ENCODE results near the gene TNIK. TPM values are rescaled to one million over a fixed set of nuclear protein-coding genes. Genes with fewer than 3 reads are reported as not detected.

Gene TNIK
- total RNA-seq, 2 experiments from 2014 or later = 36.6 to 39.3 TPM

DNA sequence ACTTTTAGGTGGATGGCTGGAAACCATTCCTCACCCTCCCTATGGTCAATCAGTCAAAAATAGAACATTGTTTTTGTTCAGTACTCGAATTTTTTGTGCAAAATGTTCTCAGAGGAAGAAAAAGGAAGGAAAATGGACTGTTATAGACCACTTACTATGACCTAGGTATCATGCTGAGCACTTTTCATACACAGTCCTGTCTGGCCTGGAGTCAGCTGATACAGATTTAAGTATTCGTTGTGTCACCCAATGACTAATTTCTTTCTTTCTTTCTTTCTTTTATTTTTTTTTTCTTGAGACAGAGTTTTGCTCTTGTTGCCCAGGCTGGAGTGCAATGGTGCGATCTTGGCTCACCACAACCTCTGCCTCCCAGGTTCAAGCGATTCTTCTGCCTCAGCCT lies 29.1 kb upstream of the TNIK start:
- peaks cover 23% of the 10 kb centered on the region for H3K4me1 Mint-ChIP-seq
- H3K4me3 Mint-ChIP-seq = no peak overlapping the region
- H3K27me3 Mint-ChIP-seq = no peaks in the 10 kb centered on the region
- H3K27ac Mint-ChIP-seq = no peak overlapping the region
- peaks cover 11% of the 10 kb centered on the region for H3K36me3 Mint-ChIP-seq
- CTCF ChIA-PET = interaction anchor here (2.0 kb wide), 1 partner anchor 28 kb away, joined by 8 read pairs; the partner anchor contains the start of gene TNIK
- H3K9me3 Mint-ChIP-seq (ENCODE audit: low read depth) = no peaks in the 10 kb centered on the region
- no peak for ATAC-seq
- DNase-seq = no peak

DNA sequence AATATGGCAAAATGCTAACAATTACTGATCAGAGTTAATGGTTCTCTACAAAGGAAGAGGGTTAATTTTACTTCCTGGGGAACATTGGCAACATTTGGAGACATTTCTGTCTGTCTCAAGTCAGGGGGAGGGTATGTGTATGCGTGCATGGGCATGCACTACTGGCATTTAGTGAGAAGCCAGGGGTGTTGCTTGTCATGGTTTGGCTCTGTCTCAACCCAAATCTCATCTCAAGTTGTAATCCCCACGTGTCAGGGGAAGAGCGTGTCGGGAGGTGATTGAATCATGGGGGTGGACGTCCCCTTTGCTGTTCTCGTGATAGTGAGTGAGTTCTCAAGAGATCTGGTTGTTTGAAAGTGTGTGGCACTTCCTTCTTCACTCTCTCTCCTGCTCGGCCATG lies 28.3 kb upstream of the TNIK start:
- Mint-ChIP-seq H3K4me1 (peaks cover 16% of the 10 kb centered on the region), H3K36me3 (peaks cover 5% of the 10 kb centered on the region), H3K9me3 (ENCODE audit: low read depth) (no peaks in the 10 kb centered on the region), H3K4me3 (no peak overlapping the region), H3K27ac (no peak overlapping the region), H3K27me3 (no peaks in the 10 kb centered on the region)
- CTCF ChIA-PET = interaction anchor here (2.0 kb wide), 1 partner anchor 28 kb away, joined by 8 read pairs; the partner anchor contains the start of gene TNIK
- DNase-seq = no peak
- no peak for ATAC-seq

DNA sequence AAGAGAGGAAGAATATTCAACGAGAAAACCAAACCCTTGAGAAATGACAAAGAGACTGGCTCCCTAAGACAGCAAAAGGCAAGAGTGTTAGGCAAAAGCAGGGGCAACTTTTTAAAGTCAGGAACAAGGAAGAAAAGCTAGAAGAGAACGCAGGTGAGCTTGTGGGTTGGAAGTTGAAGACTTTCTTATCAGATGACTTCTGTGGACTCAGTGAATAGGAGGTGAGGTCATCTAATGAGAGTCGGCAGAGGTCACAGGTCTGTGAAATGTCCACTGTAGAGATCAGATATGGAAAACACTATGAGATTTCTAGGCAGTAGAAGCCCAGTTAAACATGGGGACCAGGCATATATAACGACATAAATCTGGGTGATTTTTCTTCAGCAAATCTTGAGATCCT lies 27.2 kb upstream of the TNIK start:
- no peak overlapping the region for H3K4me3 Mint-ChIP-seq
- peaks cover 12% of the 10 kb centered on the region for H3K4me1 Mint-ChIP-seq
- no peak overlapping the region for H3K27ac Mint-ChIP-seq
- H3K9me3 Mint-ChIP-seq (ENCODE audit: low read depth) = no peaks in the 10 kb centered on the region
- no peak for ATAC-seq
- CTCF ChIA-PET = no interaction called here
- H3K36me3 Mint-ChIP-seq = peaks cover 2% of the 10 kb centered on the region
- DNase-seq = no peak
- no peaks in the 10 kb centered on the region for H3K27me3 Mint-ChIP-seq

DNA sequence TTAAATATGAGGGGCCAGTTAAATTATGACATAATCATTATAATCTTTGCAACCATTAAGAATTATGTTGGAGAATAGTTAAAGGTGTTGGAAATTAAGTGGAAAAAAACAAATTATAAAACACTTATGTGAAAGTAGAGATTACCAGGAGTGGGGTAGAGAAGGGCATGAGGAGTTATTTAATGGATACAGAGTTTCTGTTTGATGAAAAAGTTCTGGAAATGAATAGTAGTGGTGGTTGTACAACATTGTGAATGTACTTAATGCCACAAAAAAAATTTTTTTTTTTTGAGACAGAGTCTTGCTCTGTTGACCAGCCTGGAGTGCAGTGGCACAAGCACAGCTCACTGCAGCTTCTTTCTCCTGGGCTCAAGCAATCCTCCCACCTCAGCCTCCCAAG lies 25.1 kb upstream of the TNIK start:
- H3K27me3 Mint-ChIP-seq = no peaks in the 10 kb centered on the region
- ATAC-seq = no peak
- no peaks in the 10 kb centered on the region for H3K36me3 Mint-ChIP-seq
- no peak overlapping the region for H3K4me3 Mint-ChIP-seq
- CTCF ChIA-PET = interaction anchor here (0.7 kb wide), 1 partner anchor 192 kb away, joined by 4 read pairs; no protein-coding TSS in a partner anchor
- H3K9me3 Mint-ChIP-seq (ENCODE audit: low read depth) = no peaks in the 10 kb centered on the region
- H3K27ac Mint-ChIP-seq = no peak overlapping the region
- H3K4me1 Mint-ChIP-seq = peaks cover 13% of the 10 kb centered on the region
- no peak for DNase-seq

DNA sequence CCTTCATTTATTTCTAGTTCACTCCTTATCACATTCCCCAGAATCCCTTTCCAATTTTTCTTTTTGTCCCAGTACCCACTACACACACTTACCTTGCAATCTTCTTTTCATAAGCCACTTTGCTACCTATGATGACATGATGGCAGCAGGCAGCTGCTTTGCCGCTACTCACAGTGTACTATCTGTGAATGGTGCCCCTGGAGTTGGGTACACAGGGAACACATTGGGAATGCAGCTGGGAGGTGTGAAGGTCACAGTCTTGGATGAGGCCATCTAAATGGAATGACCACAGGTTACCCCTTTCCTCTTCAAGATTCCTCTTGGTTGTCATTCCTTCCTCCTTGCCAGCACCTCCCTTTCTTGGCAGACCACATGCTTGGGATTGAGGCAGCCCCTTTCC lies 20.8 kb upstream of the TNIK start:
- ATAC-seq (peak; percentile 24), DNase-seq (no peak)
- H3K27me3 Mint-ChIP-seq = no peaks in the 10 kb centered on the region
- H3K36me3 Mint-ChIP-seq = no peaks in the 10 kb centered on the region
- H3K27ac Mint-ChIP-seq = peak overlapping the region; percentile 73
- H3K4me3 Mint-ChIP-seq = no peak overlapping the region
- H3K4me1 Mint-ChIP-seq = peaks cover 14% of the 10 kb centered on the region
- CTCF ChIA-PET = no interaction called here
- no peaks in the 10 kb centered on the region for H3K9me3 Mint-ChIP-seq (ENCODE audit: low read depth)

DNA sequence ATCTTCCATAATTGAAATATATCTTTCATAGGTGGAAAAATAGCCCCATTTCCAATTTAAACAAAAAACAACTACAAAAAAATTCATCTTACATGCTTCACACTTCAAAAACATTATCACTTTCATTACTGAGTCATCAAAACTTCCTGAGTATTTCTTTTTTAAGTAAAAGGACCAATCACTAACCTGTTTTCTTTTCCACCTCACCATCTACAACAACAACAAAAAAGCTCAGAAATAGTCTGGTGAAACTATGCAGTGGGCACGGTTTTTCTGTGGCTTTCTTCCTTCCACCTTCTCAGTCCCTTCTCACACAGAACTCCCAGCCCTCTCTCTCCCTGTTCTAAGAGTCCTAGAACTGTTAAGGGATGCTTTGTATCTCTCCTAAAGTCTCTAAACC lies 20.3 kb upstream of the TNIK start:
- DNase-seq = peak; percentile 50
- Mint-ChIP-seq H3K27ac (peak overlapping the region; percentile 73), H3K4me1 (peaks cover 14% of the 10 kb centered on the region), H3K4me3 (peak overlapping the region; percentile 27), H3K9me3 (ENCODE audit: low read depth) (no peaks in the 10 kb centered on the region), H3K27me3 (no peaks in the 10 kb centered on the region), H3K36me3 (no peaks in the 10 kb centered on the region)
- CTCF ChIA-PET = no interaction called here
- peak; percentile 85 for ATAC-seq

DNA sequence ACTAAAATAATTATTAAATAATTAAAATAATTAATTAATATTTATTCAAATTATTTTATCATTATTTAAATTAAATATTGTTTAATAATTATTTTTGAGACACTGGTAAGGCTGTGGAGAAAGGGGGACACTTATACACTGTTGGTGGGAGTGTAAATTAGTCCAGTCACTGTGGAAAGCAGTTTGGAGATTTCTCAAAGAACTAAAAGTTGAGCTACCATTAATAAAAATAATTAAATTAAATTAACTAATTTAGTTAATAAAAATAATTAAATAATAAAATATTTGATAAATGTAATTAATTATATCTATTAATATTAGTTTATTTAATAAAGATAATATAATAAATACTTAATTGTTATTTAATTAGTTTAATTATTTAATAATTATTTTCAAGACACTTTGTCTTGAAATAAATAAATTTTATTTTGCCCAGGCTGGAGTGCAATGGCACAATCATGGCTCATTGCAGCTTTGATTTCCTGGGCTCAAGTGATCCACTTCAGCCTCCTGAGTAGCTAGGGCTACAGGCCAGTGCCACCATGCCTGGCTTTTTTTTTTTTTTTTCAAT lies 16.4 kb upstream of the TNIK start:
- H3K36me3 Mint-ChIP-seq = no peaks in the 10 kb centered on the region
- no peak for ATAC-seq

DNA sequence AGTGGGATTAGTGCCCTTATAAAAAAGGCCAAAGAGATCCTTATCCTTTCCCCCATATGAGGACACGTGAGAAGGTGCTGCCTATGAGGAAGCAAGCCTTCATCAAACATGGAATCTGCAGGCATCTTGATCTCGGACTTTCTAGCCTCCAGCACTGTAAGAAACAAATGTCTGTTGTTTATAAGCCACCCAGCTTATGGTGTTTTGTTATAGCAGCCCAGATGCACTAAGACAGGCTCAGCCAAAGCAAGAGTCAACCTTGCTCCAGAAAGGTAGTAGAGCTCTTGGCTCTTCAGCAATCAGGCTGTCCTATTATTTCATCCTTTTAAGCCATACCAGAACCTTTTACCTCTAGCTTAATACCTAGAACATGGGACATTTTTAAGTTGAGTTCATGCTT lies 12.3 kb upstream of the TNIK start:
- Mint-ChIP-seq H3K4me3 (no peak overlapping the region), H3K4me1 (no peaks in the 10 kb centered on the region), H3K9me3 (ENCODE audit: low read depth) (no peaks in the 10 kb centered on the region), H3K27me3 (no peaks in the 10 kb centered on the region), H3K36me3 (no peaks in the 10 kb centered on the region), H3K27ac (no peak overlapping the region)
- ATAC-seq (no peak), DNase-seq (no peak)
- CTCF ChIA-PET = interaction anchor here (1.1 kb wide), 1 partner anchor 12 kb away, joined by 4 read pairs; the partner anchor contains the start of gene TNIK

More for the DNA sequence above, 16.4 kb upstream of the TNIK start:
- Mint-ChIP-seq H3K4me3 (no peak overlapping the region), H3K27ac (no peak overlapping the region), H3K4me1 (peaks cover 14% of the 10 kb centered on the region), H3K9me3 (ENCODE audit: low read depth) (no peaks in the 10 kb centered on the region), H3K27me3 (no peaks in the 10 kb centered on the region)
- CTCF ChIA-PET = interaction anchor here (0.7 to 1.2 kb wide), 4 partner anchors 11 to 183 kb away, joined by 3 read pairs; no protein-coding TSS in a partner anchor
- no peak for DNase-seq

DNA sequence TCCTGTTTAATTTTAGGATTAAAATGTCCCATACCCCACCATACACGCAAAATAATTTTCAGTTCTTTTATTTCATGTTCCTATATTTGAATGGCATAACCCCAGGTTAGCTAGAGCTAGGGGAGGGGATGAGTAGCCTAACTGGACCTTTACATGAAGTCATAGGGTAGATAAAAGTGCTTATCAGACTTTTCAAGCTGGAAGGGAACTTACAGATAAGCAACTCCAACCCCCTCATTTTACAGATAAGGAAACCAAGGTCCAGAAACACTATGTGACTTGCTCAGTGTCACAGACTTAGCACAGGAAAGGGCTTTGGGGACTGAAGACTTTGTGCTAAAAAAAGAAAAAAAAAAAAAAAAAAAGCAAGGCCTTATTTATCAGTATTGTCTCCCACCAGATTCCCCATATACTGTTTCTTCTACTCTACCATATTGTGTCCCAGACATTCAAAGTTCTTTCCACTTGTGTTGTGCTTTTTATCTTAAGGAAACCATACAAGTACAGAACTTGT lies 10.6 kb upstream of the TNIK start:
- Mint-ChIP-seq H3K9me3 (ENCODE audit: low read depth) (no peaks in the 10 kb centered on the region), H3K27me3 (no peaks in the 10 kb centered on the region), H3K36me3 (no peaks in the 10 kb centered on the region), H3K4me3 (no peak overlapping the region), H3K27ac (no peak overlapping the region), H3K4me1 (no peaks in the 10 kb centered on the region)
- ATAC-seq (no peak), DNase-seq (no peak)
- CTCF ChIA-PET = interaction anchor here (0.8 kb wide), 1 partner anchor 234 kb away, joined by 3 read pairs; no protein-coding TSS in a partner anchor

DNA sequence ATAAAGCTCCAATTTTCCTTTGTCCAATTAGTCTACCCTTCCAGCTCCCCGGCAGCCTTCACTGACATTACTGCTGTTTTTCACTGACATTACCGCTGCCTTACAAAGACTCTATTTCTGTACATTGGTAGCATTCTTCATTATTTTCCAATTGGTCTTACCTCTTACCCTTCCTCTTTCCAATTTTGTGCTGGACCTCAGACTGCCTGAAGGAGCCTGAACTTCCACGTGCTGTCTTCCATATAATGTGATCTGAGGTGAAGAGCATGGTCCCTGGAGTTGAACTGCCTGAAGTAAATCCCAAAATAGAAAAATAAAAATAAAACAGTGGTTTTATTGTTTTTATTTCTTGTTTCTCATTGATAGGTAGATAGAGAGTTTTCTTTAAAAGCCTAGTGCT lies 9.2 kb upstream of the TNIK start:
- H3K36me3 Mint-ChIP-seq = peaks cover 4% of the 10 kb centered on the region
- ATAC-seq = no peak

DNA sequence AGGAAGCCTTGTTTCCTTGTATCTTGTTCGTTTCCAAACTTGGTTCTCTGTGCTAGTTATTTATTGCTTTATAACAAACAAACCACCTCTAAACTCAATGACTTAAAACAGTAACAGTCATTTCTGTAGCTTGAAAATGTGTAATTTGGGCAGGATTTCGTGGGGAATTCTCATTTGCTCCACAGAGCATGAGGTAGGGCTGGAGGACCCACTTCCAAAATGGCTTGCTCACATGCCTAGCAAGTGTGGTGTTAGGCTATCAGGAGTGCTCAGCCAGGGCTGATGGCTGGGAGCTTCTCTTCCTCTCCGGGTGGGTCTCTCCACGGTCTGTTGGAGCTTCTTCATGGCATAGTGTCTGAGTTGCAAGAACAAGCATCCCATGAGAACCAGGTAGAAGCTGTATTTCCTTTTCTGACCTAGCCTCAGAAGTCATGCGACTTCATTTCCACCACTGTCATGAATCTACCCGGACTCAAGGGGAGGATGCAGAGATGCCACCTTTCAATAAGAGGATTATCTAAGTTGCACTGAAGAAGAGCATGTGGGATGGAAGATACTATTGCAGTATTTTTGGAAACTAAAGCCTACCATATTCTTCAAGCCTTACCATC lies 8.2 kb upstream of the TNIK start:
- Mint-ChIP-seq H3K4me1 (no peaks in the 10 kb centered on the region), H3K27ac (no peak overlapping the region), H3K36me3 (peaks cover 6% of the 10 kb centered on the region), H3K27me3 (no peaks in the 10 kb centered on the region), H3K9me3 (ENCODE audit: low read depth) (no peaks in the 10 kb centered on the region), H3K4me3 (no peak overlapping the region)
- ATAC-seq (no peak), DNase-seq (no peak)
- CTCF ChIA-PET = interaction anchor here (1.0 kb wide), 1 partner anchor 99 kb away, joined by 3 read pairs; no protein-coding TSS in a partner anchor

More for the DNA sequence above, 9.2 kb upstream of the TNIK start:
- no peaks in the 10 kb centered on the region for H3K4me1 Mint-ChIP-seq
- no peak overlapping the region for H3K27ac Mint-ChIP-seq
- no peak overlapping the region for H3K4me3 Mint-ChIP-seq
- no peaks in the 10 kb centered on the region for H3K9me3 Mint-ChIP-seq (ENCODE audit: low read depth)
- no peaks in the 10 kb centered on the region for H3K27me3 Mint-ChIP-seq
- CTCF ChIA-PET = no interaction called here
- no peak for DNase-seq

DNA sequence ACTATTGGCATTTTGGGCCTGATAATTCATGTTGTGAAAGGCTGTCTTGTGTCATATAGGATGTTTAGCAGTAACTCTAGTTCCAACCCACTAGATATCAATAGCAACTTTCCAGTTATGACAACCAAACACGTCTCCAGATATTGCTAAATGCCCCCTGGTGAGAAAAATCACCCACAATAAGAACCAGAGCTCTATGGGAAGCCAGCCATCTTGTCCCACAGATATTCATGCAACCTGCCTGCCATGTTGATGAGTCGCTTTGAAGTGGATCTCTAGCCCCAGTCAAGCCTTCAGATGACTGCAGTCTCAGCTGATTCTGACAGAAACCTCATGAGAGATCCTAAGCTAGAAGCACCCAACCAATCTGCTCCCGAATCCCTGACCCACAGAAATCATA lies 5.6 kb upstream of the TNIK start:
- Mint-ChIP-seq H3K4me3 (no peak overlapping the region), H3K36me3 (peaks cover 6% of the 10 kb centered on the region), H3K9me3 (ENCODE audit: low read depth) (no peaks in the 10 kb centered on the region), H3K27me3 (no peaks in the 10 kb centered on the region), H3K4me1 (peaks cover 13% of the 10 kb centered on the region), H3K27ac (no peak overlapping the region)
- CTCF ChIA-PET = interaction anchor here (0.7 to 1.5 kb wide), 4 partner anchors 11 to 623 kb away, joined by 3 to 5 read pairs (median 4); no protein-coding TSS in a partner anchor
- DNase-seq (no peak), ATAC-seq (no peak)

DNA sequence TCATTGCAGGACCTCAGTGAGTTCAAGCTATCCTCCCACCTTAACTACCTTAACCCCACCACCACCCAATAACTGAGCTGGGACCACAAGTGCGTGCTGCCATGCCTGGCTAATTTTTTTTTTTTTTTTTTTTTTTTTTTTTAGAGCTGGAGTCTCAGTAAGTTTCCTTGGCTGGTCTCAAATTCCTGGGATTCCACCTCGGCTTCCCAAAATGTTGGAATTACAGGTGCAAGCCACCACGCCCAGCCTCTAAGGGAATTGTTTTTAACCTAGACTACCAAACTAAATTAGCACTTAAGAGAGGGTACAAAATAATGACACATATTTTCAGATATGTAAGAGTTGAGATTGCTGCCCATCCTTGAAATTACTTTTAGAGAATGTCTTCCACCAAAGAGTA lies 4.3 kb upstream of the TNIK start:
- Mint-ChIP-seq H3K27ac (no peak overlapping the region), H3K9me3 (ENCODE audit: low read depth) (no peaks in the 10 kb centered on the region), H3K36me3 (peaks cover 7% of the 10 kb centered on the region), H3K27me3 (no peaks in the 10 kb centered on the region), H3K4me1 (peaks cover 13% of the 10 kb centered on the region), H3K4me3 (no peak overlapping the region)
- CTCF ChIA-PET = interaction anchor here (1.3 kb wide), 1 partner anchor 103 kb away, joined by 4 read pairs; no protein-coding TSS in a partner anchor
- no peak for ATAC-seq
- DNase-seq = no peak

DNA sequence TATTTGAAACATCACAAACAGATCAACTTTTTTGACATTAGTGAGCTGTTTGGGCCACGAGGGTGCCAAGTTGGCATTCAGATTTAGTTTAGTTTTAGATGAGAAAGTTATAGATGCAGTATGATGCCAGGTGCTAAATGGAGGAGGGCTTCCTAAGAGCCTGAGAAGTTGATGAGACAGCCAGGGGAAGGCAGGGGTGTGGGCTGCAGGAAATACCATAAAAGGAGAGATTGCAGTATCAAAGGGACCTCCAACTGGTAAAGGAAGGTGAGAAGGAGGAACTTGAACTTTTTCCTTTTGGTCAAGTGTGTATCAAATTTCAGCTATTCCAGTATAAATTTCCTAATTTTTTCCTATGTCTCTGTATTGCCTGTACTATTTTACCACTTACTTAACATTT lies 2.0 kb upstream of the TNIK start:
- Mint-ChIP-seq H3K27me3 (no peaks in the 10 kb centered on the region), H3K4me3 (peak overlapping the region; percentile 96), H3K4me1 (peaks cover 23% of the 10 kb centered on the region), H3K36me3 (peaks cover 7% of the 10 kb centered on the region), H3K27ac (peak overlapping the region; percentile 65), H3K9me3 (ENCODE audit: low read depth) (no peaks in the 10 kb centered on the region)
- CTCF ChIA-PET = interaction anchor here (1.0 to 2.5 kb wide), 7 partner anchors 10 to 299 kb away, joined by 3 to 11 read pairs (median 6); no protein-coding TSS in a partner anchor
- no peak for ATAC-seq
- no peak for DNase-seq
